Subcutaneous abdominal adipose tissue (tissue), 5 donors: ENCODE measurements around the gene TPSAB1.

Experiments used
- H3K27ac ChIP-seq: one replicate; pipeline ENCODE4 v1.7.0; 2013; ENCODE audit warnings: low read depth, mild to moderate bottlenecking, inconsistent platforms, low read length, moderate library complexity
- H3K27me3 ChIP-seq, 5 donors: one replicate each; pipeline ENCODE4 v1.7.0; 2013; ENCODE audit warnings: low read length in 5 of 5, inconsistent platforms in 1 of 5; ENCODE audit not compliant: control insufficient read depth in 5 of 5, insufficient read depth in 4 of 5
- H3K36me3 ChIP-seq, 5 donors: one replicate each; pipeline ENCODE4 v1.7.0; 2013; ENCODE audit warnings: low read length in 5 of 5; ENCODE audit not compliant: control insufficient read depth in 5 of 5, insufficient read depth in 5 of 5
- H3K4me1 ChIP-seq, 5 donors: one replicate each; pipeline ENCODE4 v1.7.0; 2013; ENCODE audit warnings: low read length in 5 of 5, mild to moderate bottlenecking in 3 of 5, moderate library complexity in 1 of 5; ENCODE audit not compliant: control insufficient read depth in 5 of 5, insufficient read depth in 5 of 5
- H3K4me3 ChIP-seq, 5 donors: one replicate each; pipeline ENCODE4 v1.7.0; 2013; ENCODE audit warnings: low read length in 5 of 5, low read depth in 1 of 5
- H3K9ac ChIP-seq, 5 donors: one replicate each; pipeline ENCODE4 v1.7.0; 2013; ENCODE audit warnings: low read length in 5 of 5, mild to moderate bottlenecking in 4 of 5, moderate library complexity in 3 of 5
- H3K9me3 ChIP-seq, 5 donors: one replicate each; pipeline ENCODE4 v1.7.0; 2013; ENCODE audit warnings: low read length in 5 of 5; ENCODE audit not compliant: control insufficient read depth in 5 of 5
- donor health status: healthy.
- donor health status: healthy.
- donor health status: healthy.
- donor health status: healthy.
- donor health status: healthy.

TPSAB1 gene

DNA sequence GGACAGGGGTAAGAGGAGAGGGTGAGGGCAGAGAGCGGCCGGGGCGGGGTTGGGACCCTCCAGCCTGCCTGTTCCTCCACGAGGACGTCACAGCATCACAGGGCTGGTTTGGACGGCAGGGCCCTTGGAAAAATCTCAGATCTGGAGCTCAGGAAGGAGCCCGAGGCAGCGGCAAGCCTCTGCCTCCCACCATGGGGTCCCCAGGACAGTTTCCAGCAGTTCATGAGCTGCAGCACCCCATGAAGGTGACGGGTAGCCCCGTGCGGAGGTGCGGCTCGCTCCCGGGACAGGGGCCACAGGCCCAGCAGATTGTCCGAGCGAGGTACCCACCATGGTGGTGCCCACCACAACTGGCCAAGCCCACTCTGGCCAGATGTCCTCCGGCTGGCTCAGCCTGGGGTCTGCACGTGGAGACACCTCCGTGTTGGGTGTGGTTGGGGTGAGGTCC is 36.7 kb downstream of the TPSAB1 start:
- H3K9me3 ChIP-seq: peaks cover 0 to 8% (median 0%) of the 10 kb centered on the region in 5 donors
- peaks cover 25 to 61% (median 33%) of the 10 kb centered on the region in 5 donors for H3K27me3 ChIP-seq
- no peak overlapping the region for H3K27ac ChIP-seq

DNA sequence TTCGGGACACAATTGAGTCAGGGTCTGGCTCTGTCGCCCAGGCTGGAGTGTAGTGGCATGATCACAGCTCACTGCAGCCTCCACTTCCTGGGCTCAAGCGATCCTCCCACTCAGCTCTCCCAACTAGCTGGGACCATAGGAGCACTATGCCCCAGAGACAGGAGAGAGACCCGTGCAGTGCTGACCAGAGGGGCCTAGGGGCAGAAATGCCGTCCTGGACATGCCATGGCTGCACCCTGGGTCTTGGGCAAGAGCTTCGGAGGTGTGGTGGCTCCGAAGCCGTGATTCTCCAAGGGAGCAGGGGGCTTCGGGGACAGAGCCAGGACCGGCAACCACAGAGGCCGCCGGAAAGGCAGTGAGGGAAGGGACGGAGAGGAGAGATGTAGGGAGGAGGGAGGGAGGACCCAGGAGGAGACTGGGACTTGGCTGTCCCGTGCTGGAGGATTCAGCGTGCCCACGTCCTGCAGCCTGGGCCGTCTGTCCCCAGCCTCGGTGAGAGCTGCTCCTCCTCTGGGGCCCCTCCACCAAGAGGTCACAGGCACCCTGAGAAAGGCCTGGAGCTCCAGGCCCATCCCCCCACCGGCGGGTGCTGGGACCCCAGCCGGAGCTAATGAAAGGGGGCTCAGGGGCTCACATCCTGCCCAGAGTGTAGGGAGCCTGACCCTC is 37.2 kb downstream of the TPSAB1 start:
- Histone ChIP-seq H3K4me1 (no peaks in the 10 kb centered on the region), H3K36me3 (no peaks in the 10 kb centered on the region), H3K27ac (no peak overlapping the region), H3K9ac (no peak overlapping the region), H3K27me3 (peaks cover 25 to 55% (median 33%) of the 10 kb centered on the region in 5 donors), H3K4me3 (no peak overlapping the region), H3K9me3 (peaks cover 0 to 8% (median 0%) of the 10 kb centered on the region in 5 donors)

More for the DNA sequence above, 36.7 kb downstream of the TPSAB1 start:
- Histone ChIP-seq H3K4me3 (no peak overlapping the region), H3K9ac (no peak overlapping the region), H3K4me1 (no peaks in the 10 kb centered on the region), H3K36me3 (no peaks in the 10 kb centered on the region)

- H3K36me3 ChIP-seq: no peaks in the 10 kb centered on the region
- peaks cover 29 to 51% (median 33%) of the 10 kb centered on the region in 5 donors for H3K27me3 ChIP-seq
- no peak overlapping the region for H3K4me3 ChIP-seq
- peaks cover 0 to 3% (median 0%) of the 10 kb centered on the region in 5 donors for H3K9me3 ChIP-seq
- H3K27ac ChIP-seq: no peak overlapping the region
- no peak overlapping the region for H3K9ac ChIP-seq
- no peaks in the 10 kb centered on the region for H3K4me1 ChIP-seq
Measured at GRCh38 chr16:1278477-1278876, 38.0 kb downstream of the TPSAB1 start.

- H3K27me3 ChIP-seq: peaks cover 36 to 51% (median 41%) of the 10 kb centered on the region in 5 donors
- no peak overlapping the region for H3K9ac ChIP-seq
- no peaks in the 10 kb centered on the region for H3K4me1 ChIP-seq
- H3K4me3 ChIP-seq: no peak overlapping the region
- H3K36me3 ChIP-seq: no peaks in the 10 kb centered on the region
- H3K27ac ChIP-seq: no peak overlapping the region
- H3K9me3 ChIP-seq: no peaks in the 10 kb centered on the region
Measured at GRCh38 chr16:1279081-1279944, 38.8 kb downstream of the TPSAB1 start.

GRCh38 chr16:1279945-1280589 is 39.6 kb downstream of the TPSAB1 start:
- Histone ChIP-seq H3K27me3 (peaks cover 36 to 51% (median 43%) of the 10 kb centered on the region in 5 donors), H3K4me1 (no peaks in the 10 kb centered on the region), H3K36me3 (no peaks in the 10 kb centered on the region), H3K9me3 (no peaks in the 10 kb centered on the region), H3K27ac (no peak overlapping the region), H3K9ac (no peak overlapping the region), H3K4me3 (no peak overlapping the region)

DNA sequence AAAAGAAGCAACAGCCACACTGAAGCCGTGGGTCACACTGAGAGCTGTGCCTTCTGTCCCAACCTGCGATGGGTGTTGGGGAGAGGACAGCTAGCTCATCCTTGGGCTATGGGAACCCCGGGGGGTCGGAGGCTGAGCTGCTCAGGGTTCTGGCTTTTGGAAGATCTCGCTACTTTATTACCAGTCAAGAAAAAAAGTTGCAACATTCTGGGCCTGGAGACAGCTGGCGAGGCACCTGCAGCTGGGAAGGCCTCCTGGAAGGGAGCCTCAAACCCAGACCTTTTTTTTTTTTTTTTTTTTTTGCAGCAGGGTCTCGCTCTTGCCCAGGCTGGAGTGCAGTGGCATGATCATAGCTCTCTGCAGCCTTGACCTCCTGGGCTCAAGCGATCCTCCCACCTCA is 40.3 kb downstream of the TPSAB1 start:
- no peaks in the 10 kb centered on the region for H3K36me3 ChIP-seq
- no peak overlapping the region for H3K27ac ChIP-seq
- no peaks in the 10 kb centered on the region for H3K4me1 ChIP-seq
- no peak overlapping the region for H3K4me3 ChIP-seq
- no peak overlapping the region for H3K9ac ChIP-seq
- no peaks in the 10 kb centered on the region for H3K9me3 ChIP-seq
- peaks cover 42 to 51% (median 48%) of the 10 kb centered on the region in 5 donors for H3K27me3 ChIP-seq

GRCh38 chr16:1281517-1281916 is 41.0 kb downstream of the TPSAB1 start:
- H3K4me1 ChIP-seq: no peaks in the 10 kb centered on the region
- no peak overlapping the region for H3K9ac ChIP-seq
- no peak overlapping the region for H3K27ac ChIP-seq
- H3K27me3 ChIP-seq: peaks cover 49 to 52% (median 51%) of the 10 kb centered on the region in 5 donors
- H3K36me3 ChIP-seq: no peaks in the 10 kb centered on the region
- no peak overlapping the region for H3K4me3 ChIP-seq
- H3K9me3 ChIP-seq: no peaks in the 10 kb centered on the region

GRCh38 chr16:1282324-1282973 is 41.9 kb downstream of the TPSAB1 start:
- Histone ChIP-seq H3K36me3 (no peaks in the 10 kb centered on the region), H3K4me1 (no peaks in the 10 kb centered on the region), H3K27me3 (peaks cover 48 to 52% (median 50%) of the 10 kb centered on the region in 5 donors), H3K27ac (no peak overlapping the region), H3K4me3 (no peak overlapping the region), H3K9ac (no peak overlapping the region), H3K9me3 (no peaks in the 10 kb centered on the region)

- H3K27me3 ChIP-seq: peaks cover 50 to 53% (median 52%) of the 10 kb centered on the region in 5 donors
- H3K27ac ChIP-seq: no peak overlapping the region
Measured at GRCh38 chr16:1283296-1283695, 42.8 kb downstream of the TPSAB1 start.

More at GRCh38 chr16:1283296-1283695, 42.8 kb downstream of the TPSAB1 start:
- H3K36me3 ChIP-seq: no peaks in the 10 kb centered on the region
- no peaks in the 10 kb centered on the region for H3K9me3 ChIP-seq
- no peaks in the 10 kb centered on the region for H3K4me1 ChIP-seq
- H3K9ac ChIP-seq: no peak overlapping the region
- no peak overlapping the region for H3K4me3 ChIP-seq
